Adrenal gland (tissue), 12 donors: Measurements from ENCODE around the gene PKP4. TPM values are rescaled to one million over a fixed set of nuclear protein-coding genes. Genes with fewer than 3 reads are reported as not detected.

Experiments
- DNase-seq, 7 donors: peaks; one replicate each; pipeline ENCODE4 v3.0.0-alpha.2; 2019 to 2020
- H3K27ac ChIP-seq, 5 donors: fragments of 200-600 bp; sonication (generic) in 4 of 5; 1 replicate in 3 of 5; 2 replicates in 2 of 5; pipeline versions ENCODE4 v1.5.1 to v1.8.0; 2016 to 2020; ENCODE audit warnings: mild to moderate bottlenecking in 1 of 5
- H3K27me3 ChIP-seq: fragments of 200-600 bp; 2 replicates; pipeline ENCODE4 v1.8.0; 2021
- H3K36me3 ChIP-seq, 2 donors: fragments of 200-600 bp; replicated peaks in 1 of 2; 1 replicate in 1 of 2; 2 replicates in 1 of 2; pipeline versions ENCODE4 v1.5.1 to v1.8.0; 2018 to 2022
- H3K4me1 ChIP-seq, 2 donors: fragments of 200-600 bp; replicated peaks in 1 of 2; 1 replicate in 1 of 2; 2 replicates in 1 of 2; pipeline versions ENCODE4 v1.5.1 to v1.8.0; 2018 to 2021
- H3K4me3 ChIP-seq, 4 donors: fragments of 200-600 bp; sonication (generic) in 3 of 4; one replicate each; pipeline ENCODE4 v1.5.1; 2016 to 2018
- H3K9me3 ChIP-seq, 3 donors: fragments of 200-600 bp; sonication (generic) in 1 of 3; replicated peaks in 1 of 3; 1 replicate in 2 of 3; 2 replicates in 1 of 3; pipeline versions ENCODE4 v1.5.1 to v1.8.0; 2016 to 2021
- POLR2A ChIP-seq, 2 donors: fragments of 450-650 bp; IDR thresholded peaks; one replicate each; pipeline ENCODE4 v1.6.1; 2017; ENCODE audit warnings: antibody characterized with exemption in 2 of 2, mild to moderate bottlenecking in 2 of 2, moderate library complexity in 1 of 2
- WGBS, 4 donors: extraction: QIAGEN DNeasy Blood & Tissue Kit in 2 of 4; methylation state at CpG; one replicate each; pipeline versions ENCODE4 v1.1.5 to v1.1.7; 2013 to 2017; 5-methylcytosine and 5-hydroxymethylcytosine counted together
- intact Hi-C, 2 donors: fragments of 100-400 bp; cut with DNase I; formaldehyde crosslinking; loops; one replicate each; pipeline versions ENCODE4 v1.14.1 to v1.15.0; 2022 to 2023
- polyA plus RNA-seq, 3 donors: library from polyadenylated mRNA; stranded (reverse); fragments of 200-250 nt in 2 of 3; fragments of 350-450 nt in 1 of 3; fragmentation: Illumina TruSeq in 1 of 3; extraction: RNeasy Lipid Tissue Mini Kit (QIAGEN cat#74804) in 1 of 3; gene quantifications; one replicate each; pipeline ENCODE4 v1.2.3, GENCODE V29; 2013 to 2014
- total RNA-seq, 9 donors: library from RNA; depleted of rRNA in 4 of 9; stranded (reverse); fragments of >200 nt in 4 of 9; fragments of 120-200 nt in 1 of 9; fragmentation: NEBNext Ultra II Directional in 1 of 9; extraction: Animal tissue kit (Norgen Biotek cat#: 25700) in 1 of 9; gene quantifications; one replicate each; pipeline versions ENCODE4 v1.1.0 to v1.2.4, GENCODE V29; 2013 to 2023
- TF ChIP-seq, protein P1 (sequence below), 6 experiments: fragments of 450-650 bp in 4 of 6; fragments of 200-600 bp in 2 of 6; sonication (generic) in 1 of 6; IDR thresholded peaks; 1 replicate in 5 of 6; 2 replicates in 1 of 6; pipeline versions ENCODE4 v1.5.1 to v1.8.0; 2016 to 2021; ENCODE audit warnings: antibody characterized with exemption in 6 of 6, mild to moderate bottlenecking in 2 of 6, moderate library complexity in 1 of 6
- donor health status: healthy with polysubstance abuse.
- donor health status: Bipolar disorder and iron deficiency.
- donor health status: DM: yes; HTN: yes; CAD: no.
- donor health status: DM: no; HTN: no; CAD: no.
- donor health status: DM: no; HTN: no; CAD: no.
- donor health status: DM: yes; HTN: yes; CAD: no.

PKP4 gene
- total and polyA plus RNA-seq, 12 donors, result 15.6 to 34.9 (median 23.3) TPM

DNA sequence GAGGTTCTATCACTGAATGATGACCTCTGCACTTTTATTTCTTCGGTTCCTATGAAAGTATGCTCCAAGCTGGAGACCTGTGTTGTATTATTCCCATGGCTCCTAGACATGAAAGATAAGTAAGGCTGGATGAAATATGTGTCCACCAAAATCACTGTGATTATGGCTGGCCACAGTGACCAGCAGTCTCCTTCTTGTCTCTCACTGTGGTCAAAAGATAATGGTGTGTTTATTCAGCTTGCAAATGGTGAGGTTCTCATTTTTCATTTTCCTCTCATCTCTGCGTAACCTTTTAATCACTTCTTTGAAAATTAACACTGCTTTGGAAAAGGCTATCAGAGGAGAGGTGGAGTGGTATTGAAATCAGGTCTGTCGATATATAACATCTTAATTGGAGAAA is 230.6 kb downstream of the PKP4 start:
- WGBS, 4 donors, result 82 to 91% (median 88%) methylated on average over 3 of the region's 3 CpGs
- no peaks in the 10 kb centered on the region for H3K27me3 ChIP-seq
- no peak overlapping the region for H3K4me3 ChIP-seq
- no peak overlapping the region for H3K27ac ChIP-seq
- TF ChIP-seq, protein P1, sequence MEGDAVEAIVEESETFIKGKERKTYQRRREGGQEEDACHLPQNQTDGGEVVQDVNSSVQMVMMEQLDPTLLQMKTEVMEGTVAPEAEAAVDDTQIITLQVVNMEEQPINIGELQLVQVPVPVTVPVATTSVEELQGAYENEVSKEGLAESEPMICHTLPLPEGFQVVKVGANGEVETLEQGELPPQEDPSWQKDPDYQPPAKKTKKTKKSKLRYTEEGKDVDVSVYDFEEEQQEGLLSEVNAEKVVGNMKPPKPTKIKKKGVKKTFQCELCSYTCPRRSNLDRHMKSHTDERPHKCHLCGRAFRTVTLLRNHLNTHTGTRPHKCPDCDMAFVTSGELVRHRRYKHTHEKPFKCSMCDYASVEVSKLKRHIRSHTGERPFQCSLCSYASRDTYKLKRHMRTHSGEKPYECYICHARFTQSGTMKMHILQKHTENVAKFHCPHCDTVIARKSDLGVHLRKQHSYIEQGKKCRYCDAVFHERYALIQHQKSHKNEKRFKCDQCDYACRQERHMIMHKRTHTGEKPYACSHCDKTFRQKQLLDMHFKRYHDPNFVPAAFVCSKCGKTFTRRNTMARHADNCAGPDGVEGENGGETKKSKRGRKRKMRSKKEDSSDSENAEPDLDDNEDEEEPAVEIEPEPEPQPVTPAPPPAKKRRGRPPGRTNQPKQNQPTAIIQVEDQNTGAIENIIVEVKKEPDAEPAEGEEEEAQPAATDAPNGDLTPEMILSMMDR (IDR thresholded peaks at IDR 0.05), result no peak
- no peak for TF ChIP-seq POLR2A (IDR thresholded peaks at IDR 0.05)
- intact Hi-C loops, result no loop called here
- no peak for DNase-seq
- no peaks in the 10 kb centered on the region for H3K9me3 ChIP-seq
- H3K4me1 ChIP-seq, result no peaks in the 10 kb centered on the region
- H3K36me3 ChIP-seq, result no peaks in the 10 kb centered on the region

DNA sequence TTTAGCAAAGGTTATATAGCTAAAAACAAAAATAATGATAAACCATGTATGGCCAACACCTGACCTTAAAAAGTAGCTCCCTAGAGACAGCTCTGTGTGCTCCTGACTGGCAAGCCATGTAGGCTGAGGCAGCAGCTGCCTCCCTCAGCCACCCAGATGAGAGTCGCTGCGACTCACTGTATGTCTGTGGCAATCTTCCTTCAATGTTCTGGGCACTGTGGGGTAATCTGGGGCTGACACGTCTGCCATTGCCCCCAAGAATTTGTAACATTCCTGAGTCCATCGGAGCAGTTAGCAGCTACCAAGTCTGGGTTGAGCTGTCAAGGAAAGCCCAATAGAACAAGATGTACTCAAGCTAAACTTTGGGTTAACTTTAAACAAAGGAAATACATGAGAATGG is 232.0 kb downstream of the PKP4 start:
- Histone ChIP-seq H3K36me3 (no peaks in the 10 kb centered on the region), H3K27me3 (no peaks in the 10 kb centered on the region), H3K4me3 (no peak overlapping the region), H3K27ac (no peak overlapping the region), H3K9me3 (no peaks in the 10 kb centered on the region), H3K4me1 (no peaks in the 10 kb centered on the region)
- intact Hi-C loops, result no loop called here
- TF ChIP-seq, protein P1 (IDR thresholded peaks at IDR 0.05), result no peak
- TF ChIP-seq POLR2A (IDR thresholded peaks at IDR 0.05), result no peak
- DNase-seq, result no peak
- 71 to 94% (median 80%) methylated on average over 4 of the region's 4 CpGs for whole genome bisulfite sequencing, 4 donors

DNA sequence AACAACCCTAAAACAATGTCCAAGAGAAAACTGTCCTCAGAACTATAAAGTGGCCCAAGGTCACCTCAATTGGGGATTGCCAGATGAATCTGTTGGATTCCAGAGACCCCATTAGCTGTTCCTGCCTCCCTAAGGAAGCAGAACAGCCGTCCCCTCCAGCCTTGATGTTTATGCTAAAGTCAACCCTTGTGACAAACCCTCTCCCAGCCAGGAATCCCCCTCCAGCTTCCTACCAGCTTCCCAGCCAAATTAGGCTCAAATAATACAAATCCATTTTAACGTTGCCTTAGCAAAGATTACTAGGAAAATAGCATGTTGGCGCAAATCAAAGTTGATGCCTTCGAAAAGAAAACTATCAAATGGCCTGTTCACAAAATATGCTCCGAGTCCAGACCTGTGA is 232.6 kb downstream of the PKP4 start:
- no peaks in the 10 kb centered on the region for H3K36me3 ChIP-seq
- no peak overlapping the region for H3K27ac ChIP-seq
- no peaks in the 10 kb centered on the region for H3K9me3 ChIP-seq
- TF ChIP-seq, protein P1 (IDR thresholded peaks at IDR 0.05), result no peak
- intact Hi-C loops, result no loop called here
- WGBS, 4 donors, result 84 to 96% (median 88%) methylated on average over 5 of the region's 5 CpGs
- no peak for DNase-seq
- no peaks in the 10 kb centered on the region for H3K27me3 ChIP-seq
- H3K4me1 ChIP-seq, result no peaks in the 10 kb centered on the region
- no peak overlapping the region for H3K4me3 ChIP-seq

DNA sequence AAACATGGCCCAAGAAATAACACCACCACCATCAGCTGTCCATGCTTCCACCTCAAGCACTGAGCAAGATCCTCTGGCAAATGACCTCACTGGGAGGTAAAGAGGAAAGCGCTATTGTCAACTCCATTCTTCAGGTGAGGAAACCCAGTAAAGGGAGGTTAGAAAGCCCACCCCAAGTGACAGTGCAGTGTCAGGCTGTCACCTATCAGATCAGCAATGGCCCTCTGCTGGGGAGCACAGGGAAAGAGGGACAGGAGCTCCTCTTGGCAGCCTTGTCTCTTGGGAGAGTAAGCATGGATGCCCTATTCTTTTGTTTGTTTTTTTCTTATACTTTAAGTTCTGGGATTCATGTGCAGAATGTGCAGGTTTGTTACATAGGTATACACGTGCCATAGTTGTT is 234.1 kb downstream of the PKP4 start:
- no peak for TF ChIP-seq POLR2A (IDR thresholded peaks at IDR 0.05)
- TF ChIP-seq, protein P1 (IDR thresholded peaks at IDR 0.05), result no peak
- no peak for DNase-seq
- 75 to 92% (median 86%) methylated on average over 2 of the region's 2 CpGs for WGBS, 4 donors
- Histone ChIP-seq H3K9me3 (peaks cover 0 to 3% (median 0%) of the 10 kb centered on the region in 3 donors), H3K36me3 (no peaks in the 10 kb centered on the region), H3K4me1 (no peaks in the 10 kb centered on the region), H3K27me3 (no peaks in the 10 kb centered on the region), H3K27ac (no peak overlapping the region), H3K4me3 (no peak overlapping the region)
- intact Hi-C loops, result no loop called here
